ENCODE measurements around the gene TMCC3.

The TMCC3 gene

GRCh38 chr12:94666158-94666557 is 15.8 kb upstream of the TMCC3 start:
- TF ChIP-seq POLR2AphosphoS5 (IDR thresholded peaks at IDR 0.05; ENCODE audit: low read depth, low read length): no peak
- no peak for TF ChIP-seq FOXP2 (optimal IDR thresholded peaks at IDR 0.05; ENCODE audit: borderline replicate concordance, extremely low read depth, extremely low read length, insufficient read depth)
- no peak for TF ChIP-seq TAF1 (IDR thresholded peaks at IDR 0.05; ENCODE audit: borderline replicate concordance, insufficient read depth, low read length)
- no peak for TF ChIP-seq SIN3A (IDR thresholded peaks at IDR 0.05; ENCODE audit: borderline replicate concordance, insufficient read depth, low read length)
- TF ChIP-seq, protein P1, sequence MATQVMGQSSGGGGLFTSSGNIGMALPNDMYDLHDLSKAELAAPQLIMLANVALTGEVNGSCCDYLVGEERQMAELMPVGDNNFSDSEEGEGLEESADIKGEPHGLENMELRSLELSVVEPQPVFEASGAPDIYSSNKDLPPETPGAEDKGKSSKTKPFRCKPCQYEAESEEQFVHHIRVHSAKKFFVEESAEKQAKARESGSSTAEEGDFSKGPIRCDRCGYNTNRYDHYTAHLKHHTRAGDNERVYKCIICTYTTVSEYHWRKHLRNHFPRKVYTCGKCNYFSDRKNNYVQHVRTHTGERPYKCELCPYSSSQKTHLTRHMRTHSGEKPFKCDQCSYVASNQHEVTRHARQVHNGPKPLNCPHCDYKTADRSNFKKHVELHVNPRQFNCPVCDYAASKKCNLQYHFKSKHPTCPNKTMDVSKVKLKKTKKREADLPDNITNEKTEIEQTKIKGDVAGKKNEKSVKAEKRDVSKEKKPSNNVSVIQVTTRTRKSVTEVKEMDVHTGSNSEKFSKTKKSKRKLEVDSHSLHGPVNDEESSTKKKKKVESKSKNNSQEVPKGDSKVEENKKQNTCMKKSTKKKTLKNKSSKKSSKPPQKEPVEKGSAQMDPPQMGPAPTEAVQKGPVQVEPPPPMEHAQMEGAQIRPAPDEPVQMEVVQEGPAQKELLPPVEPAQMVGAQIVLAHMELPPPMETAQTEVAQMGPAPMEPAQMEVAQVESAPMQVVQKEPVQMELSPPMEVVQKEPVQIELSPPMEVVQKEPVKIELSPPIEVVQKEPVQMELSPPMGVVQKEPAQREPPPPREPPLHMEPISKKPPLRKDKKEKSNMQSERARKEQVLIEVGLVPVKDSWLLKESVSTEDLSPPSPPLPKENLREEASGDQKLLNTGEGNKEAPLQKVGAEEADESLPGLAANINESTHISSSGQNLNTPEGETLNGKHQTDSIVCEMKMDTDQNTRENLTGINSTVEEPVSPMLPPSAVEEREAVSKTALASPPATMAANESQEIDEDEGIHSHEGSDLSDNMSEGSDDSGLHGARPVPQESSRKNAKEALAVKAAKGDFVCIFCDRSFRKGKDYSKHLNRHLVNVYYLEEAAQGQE (IDR thresholded peaks at IDR 0.05; ENCODE audit: insufficient read depth in 1 of 2, low read depth in 2 of 2, low read length in 2 of 2): no peak

DNA sequence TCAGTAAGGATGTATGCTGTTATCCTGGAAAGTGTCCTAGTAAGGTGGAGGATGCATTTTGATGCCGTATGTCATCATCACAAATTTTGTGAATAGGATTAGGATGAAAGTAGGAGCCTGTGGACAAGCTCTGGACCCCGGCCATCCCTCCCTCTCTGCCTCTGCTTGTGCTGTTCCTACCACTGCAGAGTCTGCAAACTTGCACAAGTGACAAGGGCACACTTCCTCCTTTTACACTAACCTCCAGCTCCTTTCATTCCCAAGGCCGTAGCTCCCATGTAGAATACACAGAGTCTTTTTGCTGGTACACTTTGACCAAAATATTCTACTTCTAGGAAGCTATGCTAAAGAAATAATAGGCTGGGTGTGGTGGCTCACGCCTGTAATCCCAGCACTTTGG is 13.3 kb upstream of the TMCC3 start:
- TF ChIP-seq POLR2AphosphoS5 (IDR thresholded peaks at IDR 0.05; ENCODE audit: low read depth, low read length) (no peak), FOXP2 (optimal IDR thresholded peaks at IDR 0.05; ENCODE audit: borderline replicate concordance, extremely low read depth, extremely low read length, insufficient read depth) (no peak), TAF1 (IDR thresholded peaks at IDR 0.05; ENCODE audit: borderline replicate concordance, insufficient read depth, low read length) (no peak), SIN3A (IDR thresholded peaks at IDR 0.05; ENCODE audit: borderline replicate concordance, insufficient read depth, low read length) (no peak)
- TF ChIP-seq, protein P1 (IDR thresholded peaks at IDR 0.05; ENCODE audit: insufficient read depth in 1 of 2, low read depth in 2 of 2, low read length in 2 of 2): no peak

- TF ChIP-seq POLR2AphosphoS5 (IDR thresholded peaks at IDR 0.05; ENCODE audit: low read depth, low read length): no peak
- TF ChIP-seq FOXP2 (optimal IDR thresholded peaks at IDR 0.05; ENCODE audit: borderline replicate concordance, extremely low read depth, extremely low read length, insufficient read depth): no peak
- TF ChIP-seq TAF1 (IDR thresholded peaks at IDR 0.05; ENCODE audit: borderline replicate concordance, insufficient read depth, low read length): no peak
- TF ChIP-seq SIN3A (IDR thresholded peaks at IDR 0.05; ENCODE audit: borderline replicate concordance, insufficient read depth, low read length): no peak
- TF ChIP-seq, protein P1 (IDR thresholded peaks at IDR 0.05; ENCODE audit: insufficient read depth in 1 of 2, low read depth in 2 of 2, low read length in 2 of 2): no peak
Observed at GRCh38 chr12:94663071-94663470, 12.7 kb upstream of the TMCC3 start.

- TF ChIP-seq, protein P1 (IDR thresholded peaks at IDR 0.05; ENCODE audit: insufficient read depth in 1 of 2, low read depth in 2 of 2, low read length in 2 of 2): no peak
- TF ChIP-seq SIN3A (IDR thresholded peaks at IDR 0.05; ENCODE audit: borderline replicate concordance, insufficient read depth, low read length) (no peak), POLR2AphosphoS5 (IDR thresholded peaks at IDR 0.05; ENCODE audit: low read depth, low read length) (no peak), TAF1 (IDR thresholded peaks at IDR 0.05; ENCODE audit: borderline replicate concordance, insufficient read depth, low read length) (no peak), FOXP2 (optimal IDR thresholded peaks at IDR 0.05; ENCODE audit: borderline replicate concordance, extremely low read depth, extremely low read length, insufficient read depth) (no peak)
Observed at GRCh38 chr12:94660436-94660835, 10.1 kb upstream of the TMCC3 start.

Measured in PFSK-1 (cell line).